Endothelial cell of umbilical vein (primary cell): ENCODE results near the gene LBX2. TPM values are rescaled to one million over a fixed set of nuclear protein-coding genes. Genes with fewer than 3 reads are reported as not detected.

Source experiments
- BruUV-seq: library from RNA; stranded (reverse); fragments of 400-500 nt; replicated peaks from 2 replicates; lab custom pipeline; 2021; lab: Mats Ljungman, UMichigan
- CTCF ChIA-PET: fragments of 300-600, 350-600 bp; sonication (Branson Sonifier 250); formaldehyde crosslinking; loops from one replicate; lab custom pipeline; 2021; ENCODE audit warnings: antibody characterized with exemption, inconsistent platforms; lab: Charles Lee
- POLR2A ChIA-PET: fragments of 300-600, 350-600 bp; sonication (Branson Sonifier 250); formaldehyde crosslinking; loops from one replicate; lab custom pipeline; 2021; ENCODE audit warnings: antibody characterized with exemption, inconsistent platforms; lab: Charles Lee
- DNase-seq: peaks from one replicate; pipeline ENCODE4 v3.0.0-alpha.2; 2011; ENCODE audit warnings: low read depth, low spot score
- FAIRE-seq: peaks from 2 replicates; lab custom pipeline; 2011; peaks lifted over from hg19 to GRCh38; lab: Jason Lieb, UNC
- H2AFZ ChIP-seq: 2 replicates; pipeline ENCODE4 v1.6.0; 2012; ENCODE audit warnings: low read depth, low read length, control low read depth, inconsistent platforms
- H3K27ac ChIP-seq: 2 replicates; pipeline ENCODE4 v1.5.1; 2011; ENCODE audit warnings: low read depth, mild to moderate bottlenecking, control low read depth, low read length, moderate library complexity; ENCODE audit not compliant: insufficient read depth
- H3K27me3 ChIP-seq, 2 experiments: 2 replicates each; pipeline versions ENCODE4 v1.6.0 to v1.6.1; 2011; ENCODE audit warnings: low read length in 2 of 2, mixed read lengths in 1 of 2; ENCODE audit not compliant: control insufficient read depth in 2 of 2, insufficient read depth in 2 of 2
- H3K36me3 ChIP-seq, 2 experiments: 2 replicates in 1 of 2; 3 replicates in 1 of 2; pipeline ENCODE4 v1.5.1; 2011; ENCODE audit warnings: low read length in 2 of 2, mild to moderate bottlenecking in 1 of 2, moderate library complexity in 1 of 2; ENCODE audit not compliant: control insufficient read depth in 2 of 2, insufficient read depth in 2 of 2; ENCODE audit errors: extremely low read depth in 1 of 2
- H3K4me1 ChIP-seq: 3 replicates; pipeline ENCODE4 v1.5.1; 2011; ENCODE audit warnings: mild to moderate bottlenecking, low read length; ENCODE audit not compliant: control insufficient read depth, insufficient read depth; ENCODE audit errors: extremely low read depth
- H3K4me2 ChIP-seq: 2 replicates; pipeline ENCODE4 v1.6.1; 2011; ENCODE audit warnings: low read length, control low read depth, mixed read lengths; ENCODE audit not compliant: insufficient read depth
- H3K4me3 ChIP-seq, 3 experiments: fragments of 200-600 bp in 1 of 3; sonication (generic), shearing (Covaris generic) in 1 of 3; replicated peaks in 1 of 3; 2 replicates each; pipeline ENCODE4 v1.5.1; 2011 to 2016; ENCODE audit warnings: control low read depth in 3 of 3, low read length in 3 of 3, mild to moderate bottlenecking in 2 of 3, inconsistent platforms in 1 of 3, low read depth in 1 of 3, moderate library complexity in 1 of 3; ENCODE audit not compliant: insufficient read depth in 1 of 3
- H3K79me2 ChIP-seq: 2 replicates; pipeline ENCODE4 v1.6.0; 2012; ENCODE audit warnings: low read length, inconsistent platforms; ENCODE audit not compliant: control insufficient read depth, insufficient read depth
- H3K9ac ChIP-seq: replicated peaks from 2 replicates; pipeline ENCODE3; 2011; ENCODE audit warnings: low read length, control low read depth; ENCODE audit not compliant: insufficient read depth; ENCODE audit errors: extremely low read depth
- H3K9me1 ChIP-seq: replicated peaks from 3 replicates; pipeline ENCODE4 v1.6.0; 2011; ENCODE audit warnings: mild to moderate bottlenecking, low read length; ENCODE audit not compliant: control insufficient read depth, insufficient read depth; ENCODE audit errors: extremely low read depth
- H3K9me3 ChIP-seq: replicated peaks from 2 replicates; pipeline ENCODE4 v1.5.1; 2012; ENCODE audit warnings: low read length, inconsistent platforms; ENCODE audit not compliant: control insufficient read depth, insufficient read depth
- H4K20me1 ChIP-seq: replicated peaks from 2 replicates; pipeline ENCODE3; 2011; ENCODE audit warnings: mild to moderate bottlenecking, low read length; ENCODE audit not compliant: control insufficient read depth, insufficient read depth; ENCODE audit errors: extremely low read depth
- CTCF ChIP-seq, 2 donors: IDR thresholded peaks; 1 replicate in 1 of 2; 2 replicates in 1 of 2; pipeline ENCODE4 v1.5.1; 2011; ENCODE audit warnings: low read length in 2 of 2, mild to moderate bottlenecking in 2 of 2, moderate library complexity in 2 of 2, control low read depth in 1 of 2, inconsistent platforms in 1 of 2, low read depth in 1 of 2; ENCODE audit not compliant: insufficient read depth in 1 of 2; ENCODE audit errors: extremely low read depth in 1 of 2
- EZH2 ChIP-seq: IDR thresholded peaks from 2 replicates; pipeline ENCODE4 v1.6.1; 2012; ENCODE audit warnings: borderline replicate concordance, low read depth, mild to moderate bottlenecking, moderate library complexity, low read length, inconsistent platforms; ENCODE audit not compliant: severe bottlenecking
- FOS ChIP-seq: IDR thresholded peaks from 2 replicates; pipeline ENCODE4 v1.6.1; 2011; ENCODE audit warnings: mild to moderate bottlenecking, low read length, moderate library complexity, borderline replicate concordance; ENCODE audit not compliant: insufficient read depth
- GATA2 ChIP-seq: IDR thresholded peaks from 2 replicates; pipeline ENCODE4 v1.7.0; 2011; ENCODE audit warnings: low read depth, mild to moderate bottlenecking, moderate library complexity, mixed read lengths, low read length; ENCODE audit not compliant: insufficient read length, insufficient read depth
- JUN ChIP-seq: IDR thresholded peaks from 2 replicates; pipeline ENCODE4 v1.6.1; 2011; ENCODE audit warnings: borderline replicate concordance, low read depth; ENCODE audit not compliant: insufficient read length, insufficient read depth
- MAX ChIP-seq: IDR thresholded peaks from 2 replicates; pipeline ENCODE4 v1.6.1; 2011; ENCODE audit not compliant: insufficient read depth, insufficient read length
- MYC ChIP-seq: IDR thresholded peaks from one replicate; pipeline ENCODE4 v1.6.1; 2011; ENCODE audit warnings: mild to moderate bottlenecking, low read depth, low read length
- POLR2A ChIP-seq: IDR thresholded peaks from 2 replicates; pipeline ENCODE4 v1.6.1; 2012; ENCODE audit warnings: low read depth, mild to moderate bottlenecking, control low read depth, low read length
- POLR2AphosphoS5 ChIP-seq: IDR thresholded peaks from 2 replicates; pipeline ENCODE4 v1.6.1; 2012; ENCODE audit warnings: low read depth, mild to moderate bottlenecking, control low read depth, low read length, moderate library complexity; ENCODE audit not compliant: insufficient read depth
- dilution Hi-C: fragments of 300-500 bp; cut with MboI; formaldehyde crosslinking; loops from one replicate; pipeline ENCODE4 v1.15.0; 2019; ENCODE audit warnings: low sequenced_read_pairs; ENCODE audit not compliant: extremely low pct_ligation_motif_present
- intact Hi-C: fragments of 100-400 bp; cut with micrococcal nuclease; formaldehyde crosslinking; loops from one replicate; pipeline ENCODE4 v1.10.0; 2022
- polyA plus RNA-seq, 4 experiments: library from polyadenylated mRNA; depleted of rRNA in 3 of 4; stranded (reverse) in 3 of 4; unstranded in 1 of 4; fragments of >200 nt; gene quantifications; 2 replicates each; pipeline versions ENCODE4 v1.2.1 to v1.2.3, GENCODE V29; 2011 to 2012; ENCODE audit warnings: missing spikeins in 1 of 4
- total RNA-seq: library from RNA; stranded (reverse); gene quantifications from 2 replicates; pipeline ENCODE4 v1.2.3, GENCODE V29; 2021

LBX2 gene
- total and polyA plus RNA-seq, 2 donors (not counting 3 experiments of a cell fraction or from before 2014, with no cell fraction given): 2.8 to 3.8 TPM

- no peak overlapping the region for H2AFZ ChIP-seq
- peaks cover 22% of the 10 kb centered on the region for H3K4me1 ChIP-seq
- no peaks in the 10 kb centered on the region for H3K9me1 ChIP-seq
- no peak overlapping the region for H3K27ac ChIP-seq
- CTCF ChIA-PET: no interaction called here
- dilution Hi-C loops (no loop called here), intact Hi-C loops (loop anchor here (5.0 kb wide), 1 partner anchor 37 kb away; no protein-coding TSS in a partner anchor)
- H3K9me3 ChIP-seq: no peaks in the 10 kb centered on the region
- peaks cover 23 to 35% of the 10 kb centered on the region in 2 experiments for H3K27me3 ChIP-seq
- no TSS peak for BruUV-seq
- peaks cover 3 to 12% of the 10 kb centered on the region in 2 experiments for H3K36me3 ChIP-seq
- no peaks in the 10 kb centered on the region for H4K20me1 ChIP-seq
- no peaks in the 10 kb centered on the region for H3K79me2 ChIP-seq
- TF ChIP-seq CTCF (IDR thresholded peaks at IDR 0.05; ENCODE audit: extremely low read depth in 1 of 2, insufficient read depth in 1 of 2, low read depth in 1 of 2, low read length in 2 of 2) (no peak), EZH2 (no peak), JUN (no peak), POLR2AphosphoS5 (no peak), GATA2 (no peak), MYC (no peak), FOS (no peak), POLR2A (no peak), MAX (no peak)
- no peak overlapping the region for H3K9ac ChIP-seq
- no peak overlapping the region for H3K4me2 ChIP-seq
- DNase-seq (no peak), FAIRE-seq (no peak)
- POLR2A ChIA-PET: no interaction called here
- H3K4me3 ChIP-seq: no peak overlapping the region
Observed at GRCh38 chr2:74495440-74495839, 4.0 kb downstream of the LBX2 start.
